HG03354 (cell line): ENCODE measurements around the gene LCLAT1.

Experiments
- ATAC-seq: cut with Tn5 transposase; IDR thresholded peaks from one replicate; pipeline ENCODE4 v1.9.1; 2021; ENCODE audit warnings: mild to moderate bottlenecking; ENCODE audit not compliant: unreplicated experiment, poor library complexity, severe bottlenecking

Gene LCLAT1

DNA sequence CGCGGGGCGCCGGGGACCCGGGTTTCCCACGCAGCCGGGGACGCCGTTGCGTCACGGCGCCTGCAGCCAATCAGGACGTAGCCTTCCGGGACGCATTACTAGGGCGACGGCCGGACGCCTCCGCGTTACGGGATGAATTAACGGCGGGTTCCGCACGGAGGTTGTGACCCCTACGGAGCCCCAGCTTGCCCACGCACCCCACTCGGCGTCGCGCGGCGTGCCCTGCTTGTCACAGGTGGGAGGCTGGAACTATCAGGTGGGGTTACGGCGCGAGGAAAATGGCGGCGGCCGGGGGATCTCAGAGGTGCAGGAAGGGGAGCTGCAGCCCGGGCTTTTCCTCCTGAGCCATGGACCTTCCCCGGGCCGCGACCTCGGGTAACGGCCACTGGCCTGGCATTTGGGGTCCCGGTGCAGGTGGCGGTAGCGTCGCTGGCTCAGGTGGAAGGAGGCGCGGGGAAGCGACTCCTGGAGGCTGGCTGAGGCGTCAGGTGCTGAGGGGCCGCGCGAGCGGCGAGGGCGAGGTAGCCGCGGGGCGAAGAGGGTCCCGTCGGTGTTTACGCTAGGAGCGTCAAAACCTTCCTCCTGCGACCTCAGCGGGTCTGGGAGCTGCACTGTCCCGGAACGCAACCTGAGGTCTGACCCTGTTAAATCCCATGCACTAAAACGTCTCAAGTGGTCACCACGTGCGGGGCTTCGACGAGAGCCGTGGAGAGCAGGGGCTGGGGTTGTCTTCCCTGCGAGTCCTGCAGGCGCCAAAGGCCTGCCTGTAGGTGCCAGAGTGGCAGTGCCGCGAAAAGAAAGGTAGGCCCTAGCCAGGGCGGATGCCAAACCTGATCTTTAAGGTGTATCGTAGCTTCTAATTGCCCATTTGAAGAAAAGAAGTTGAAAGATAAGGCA lies at the start of gene LCLAT1:
LCLAT1 (plus strand) TSS at position 98 of the 897 bp plus-strand sequence. CDS start 78,345 bp downstream, outside the sequence.
- ATAC-seq = peak; percentile 91

- no peak for ATAC-seq
These were observed 48.8 kb upstream of the LCLAT1 start for GRCh38 chr2:30398084-30398873.

- no peak for ATAC-seq
These were observed 46.7 kb upstream of the LCLAT1 start for GRCh38 chr2:30400151-30400954.

DNA sequence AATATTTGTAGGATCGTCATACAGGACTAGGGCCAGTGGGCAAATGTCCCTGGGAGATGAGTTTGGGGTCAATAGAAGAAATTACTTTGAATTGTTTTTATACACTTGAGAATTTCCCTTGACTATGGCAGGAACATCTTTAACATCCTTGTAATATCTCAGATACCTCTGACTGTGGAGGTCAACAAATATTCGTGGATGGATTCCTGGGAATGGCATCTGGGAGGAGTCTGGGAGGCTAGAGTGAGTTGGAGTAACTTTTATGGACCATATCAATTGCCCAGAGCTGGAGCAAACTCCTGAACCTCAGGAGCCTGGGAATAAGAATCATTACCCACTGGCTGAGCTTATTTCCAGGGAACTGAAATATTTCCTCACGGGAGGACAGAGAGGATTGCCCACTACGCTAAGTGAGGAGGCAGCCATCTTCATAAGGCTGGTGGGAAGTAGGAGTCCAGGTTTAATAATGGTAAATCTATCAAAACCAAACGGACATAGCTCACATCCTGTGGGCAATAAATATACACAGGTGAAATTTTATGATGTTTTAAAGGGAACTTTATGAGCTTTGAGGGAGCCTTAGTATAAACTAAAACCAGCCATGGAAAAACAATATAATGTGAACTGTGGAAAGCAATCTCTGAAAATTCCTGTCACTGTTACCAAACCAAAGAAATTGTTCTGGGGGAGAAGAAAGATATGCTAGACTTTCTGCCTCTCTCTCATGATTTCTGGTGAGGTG lies 44.4 kb upstream of the LCLAT1 start:
- ATAC-seq = no peak

GRCh38 chr2:30403592-30404312 lies 43.3 kb upstream of the LCLAT1 start:
- no peak for ATAC-seq

DNA sequence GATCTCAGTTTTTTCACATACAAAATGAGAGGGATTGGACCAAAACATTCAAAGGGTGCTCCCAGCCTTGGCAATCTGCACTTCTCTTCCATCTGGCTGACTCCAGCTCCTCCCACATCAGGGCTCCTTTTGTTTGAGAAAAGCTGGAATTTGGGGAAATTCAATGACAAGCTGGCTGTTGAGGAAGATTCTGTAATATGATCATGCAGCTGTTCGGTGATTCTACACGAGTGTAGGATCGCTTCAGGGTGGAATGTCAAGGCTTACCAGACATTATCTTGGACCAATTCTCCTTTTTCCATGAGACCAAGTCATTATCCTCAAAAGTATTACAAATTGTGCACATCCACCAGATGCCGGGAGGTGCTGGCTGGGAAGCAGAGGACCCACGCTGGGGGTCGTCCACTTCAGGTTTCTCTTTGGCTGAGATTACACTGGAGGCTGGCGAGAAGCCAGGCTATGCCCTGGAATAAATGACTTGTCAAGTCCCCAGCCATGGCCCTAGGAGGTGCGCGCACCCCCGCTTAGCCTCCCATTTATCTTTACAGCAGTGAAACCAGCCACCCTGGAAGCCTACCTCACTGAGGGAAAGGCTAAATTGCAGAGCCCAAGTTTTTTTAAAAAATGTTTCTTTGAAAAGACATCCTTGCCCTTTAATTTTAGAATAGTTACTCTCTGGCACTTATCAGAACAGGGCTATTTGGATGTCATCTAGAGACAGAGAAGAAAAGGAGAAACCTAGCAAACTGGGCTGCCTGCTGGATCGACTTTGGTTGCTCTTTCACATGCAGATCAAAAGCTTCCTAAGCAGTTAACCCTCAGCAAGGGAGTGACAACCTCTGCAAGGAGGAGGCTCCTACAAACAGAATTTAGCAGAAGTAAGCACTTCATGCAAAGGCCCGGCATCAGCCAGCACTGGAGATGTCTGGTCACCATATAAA lies 42.5 kb upstream of the LCLAT1 start:
- no peak for ATAC-seq

- ATAC-seq = no peak
These were observed 41.8 kb upstream of the LCLAT1 start for GRCh38 chr2:30405260-30405605.

- ATAC-seq = no peak
These were observed 40.2 kb upstream of the LCLAT1 start for GRCh38 chr2:30406853-30407252.

GRCh38 chr2:30408961-30409387 lies 38.1 kb upstream of the LCLAT1 start:
- no peak for ATAC-seq

DNA sequence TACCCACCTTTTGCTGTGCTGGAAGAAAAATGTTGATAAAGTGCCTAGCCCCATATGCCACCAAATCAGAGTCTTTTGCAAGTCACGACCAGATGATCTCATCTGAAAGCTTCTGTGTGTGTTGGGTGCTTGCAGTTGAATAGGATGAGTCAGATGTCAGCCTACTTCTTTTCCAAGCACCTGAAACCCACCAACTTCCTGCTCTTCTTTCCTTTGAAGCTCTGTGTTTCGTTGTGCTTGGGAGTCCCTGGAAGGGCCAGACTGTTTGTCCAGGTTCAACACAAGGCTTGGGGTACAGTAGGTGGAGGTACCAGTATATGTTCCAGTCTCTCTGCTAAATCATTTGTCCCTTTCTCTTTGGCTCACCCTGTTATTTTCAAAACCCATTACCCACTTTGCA lies 36.8 kb upstream of the LCLAT1 start:
- ATAC-seq = no peak

- no peak for ATAC-seq
These were observed 34.9 kb upstream of the LCLAT1 start for GRCh38 chr2:30412047-30412683.

- no peak for ATAC-seq
These were observed 34.1 kb upstream of the LCLAT1 start for GRCh38 chr2:30412684-30413570.

DNA sequence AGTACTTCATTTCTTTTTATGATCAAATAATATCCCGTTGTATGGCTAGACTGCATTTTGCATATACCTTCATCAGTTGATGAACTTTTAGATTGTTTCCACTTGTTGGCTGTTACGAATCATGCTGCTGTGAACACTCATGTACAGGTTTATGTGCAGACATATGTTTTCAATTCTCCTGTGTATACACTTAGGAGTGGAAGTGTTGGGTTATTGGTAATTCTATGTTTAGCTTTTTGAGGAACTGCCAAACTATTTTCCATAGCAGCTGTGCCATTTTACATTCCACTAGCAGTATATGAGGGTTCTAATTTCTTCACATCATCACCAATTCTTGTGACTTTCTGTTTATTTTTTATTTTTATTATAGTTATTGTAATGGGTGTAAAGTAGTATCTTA lies 32.1 kb upstream of the LCLAT1 start:
- no peak for ATAC-seq

GRCh38 chr2:30417253-30417652 lies 29.8 kb upstream of the LCLAT1 start:
- ATAC-seq = no peak

GRCh38 chr2:30421026-30421603 lies 25.9 kb upstream of the LCLAT1 start:
- no peak for ATAC-seq
